Karpas-422 (cell line): ENCODE results near the gene SWSAP1. TPM values are rescaled to one million over a fixed set of nuclear protein-coding genes. Genes with fewer than 3 reads are reported as not detected.
"Not testable (repeated sequence)": the region's sequence is repeated elsewhere in the genome, so short reads cannot be mapped to it uniquely, and the experiment has no call there.

Experiments used
- DNase-seq: peaks from one replicate; pipeline ENCODE4 v3.0.0-alpha.2; 2015
- H2AFZ ChIP-seq: fragments of 200-600 bp; sonication (generic); 2 replicates; pipeline ENCODE4 v1.6.1; 2014; ENCODE audit warnings: antibody characterized with exemption, low read length, mixed read lengths
- H3K27ac ChIP-seq: fragments of 200-600 bp; sonication (generic); 2 replicates; pipeline ENCODE4 v1.5.1; 2014; ENCODE audit warnings: mild to moderate bottlenecking, low read length, moderate library complexity
- H3K27me3 ChIP-seq: fragments of 200-600 bp; sonication (generic); 2 replicates; pipeline ENCODE4 v1.6.1; 2014; ENCODE audit warnings: low read length, mixed read lengths
- H3K36me3 ChIP-seq: fragments of 200-600 bp; sonication (generic); 2 replicates; pipeline ENCODE4 v1.6.1; 2014; ENCODE audit warnings: low read length, mixed read lengths; ENCODE audit not compliant: insufficient read depth
- H3K4me1 ChIP-seq: fragments of 200-600 bp; sonication (generic); 2 replicates; pipeline ENCODE4 v1.6.1; 2014; ENCODE audit warnings: mild to moderate bottlenecking, low read length, mixed read lengths
- H3K4me2 ChIP-seq: fragments of 200-600 bp; sonication (generic); 2 replicates; pipeline ENCODE4 v1.6.1; 2014; ENCODE audit warnings: low read length, low read depth, mild to moderate bottlenecking; ENCODE audit not compliant: poor library complexity, severe bottlenecking
- H3K4me3 ChIP-seq: fragments of 200-600 bp; sonication (generic); 2 replicates; pipeline ENCODE4 v1.5.1; 2014; ENCODE audit warnings: mild to moderate bottlenecking, antibody characterized with exemption, low read length, mixed read lengths
- H3K79me2 ChIP-seq: fragments of 200-600 bp; sonication (generic); 2 replicates; pipeline ENCODE4 v1.6.1; 2014; ENCODE audit warnings: mild to moderate bottlenecking, low read length, mixed read lengths
- H3K9ac ChIP-seq: fragments of 200-600 bp; sonication (generic); 2 replicates; pipeline ENCODE4 v1.6.0; 2014; ENCODE audit warnings: low read length
- H3K9me2 ChIP-seq: fragments of 200-600 bp; sonication (generic), shearing (Covaris generic); replicated peaks from 2 replicates; pipeline ENCODE4 v1.6.0; 2014; ENCODE audit warnings: mild to moderate bottlenecking, low read length, moderate library complexity; ENCODE audit not compliant: insufficient read depth
- H3K9me3 ChIP-seq: fragments of 300-700, 200-600 bp; sonication (generic); 2 replicates; pipeline ENCODE4 v1.6.1; 2014; ENCODE audit warnings: low read length, mixed read lengths
- H4K20me1 ChIP-seq: fragments of 200-600 bp; sonication (generic); 2 replicates; pipeline ENCODE4 v1.6.1; 2014; ENCODE audit warnings: mild to moderate bottlenecking, antibody characterized with exemption, low read length, low read depth; ENCODE audit not compliant: insufficient read depth
- total RNA-seq: library from RNA; depleted of rRNA; stranded (reverse); fragments of >200 nt; shearing (Covaris generic); gene quantifications from 2 replicates; pipeline ENCODE4 v1.2.3, GENCODE V29; 2014; ENCODE audit warnings: low replicate concordance

SWSAP1 gene
- total RNA-seq, 1 experiment from 2014 or later: 7.4 TPM

DNA sequence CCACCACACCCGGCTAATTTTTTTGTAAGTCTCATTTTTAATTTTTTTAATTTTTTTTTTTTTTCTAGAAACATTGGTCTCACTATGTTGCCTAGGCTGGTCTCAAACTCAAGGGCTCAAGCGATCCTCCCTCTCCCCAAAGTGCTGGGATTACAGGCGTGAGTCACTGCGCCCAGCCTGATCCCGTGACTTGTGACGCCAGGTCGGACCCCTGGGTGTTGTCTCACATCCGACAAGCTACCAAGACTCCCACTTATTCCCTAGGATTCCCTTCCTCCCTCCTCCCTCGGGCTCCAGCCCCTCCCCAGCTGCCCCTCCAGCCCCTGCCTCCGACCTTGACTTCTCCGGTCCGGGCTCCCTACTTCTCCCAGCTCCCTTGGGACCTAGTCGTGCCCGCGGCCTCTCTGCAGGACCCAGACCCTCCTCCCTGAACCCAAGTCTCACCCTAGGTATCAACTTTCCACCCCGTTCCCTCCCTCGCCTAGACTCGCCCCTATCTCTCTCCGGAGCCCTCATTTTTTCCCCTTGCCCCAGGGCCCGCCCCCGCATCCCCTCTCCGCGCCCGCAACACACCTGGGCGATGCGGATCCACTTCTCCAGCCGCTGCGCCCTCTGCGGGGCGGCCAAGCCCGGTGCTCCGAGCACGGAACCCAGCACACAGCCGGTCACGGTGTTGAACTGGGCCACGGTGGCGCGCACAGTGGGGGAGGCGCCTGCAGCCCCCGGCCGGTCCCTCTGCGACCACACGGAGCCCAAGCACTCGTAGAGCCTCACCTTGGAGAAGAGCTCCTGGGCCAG, 31.6 kb downstream of the SWSAP1 start:
- no peaks in the 10 kb centered on the region for H3K4me1 ChIP-seq
- no peaks in the 10 kb centered on the region for H3K27me3 ChIP-seq
- H3K79me2 ChIP-seq: no peaks in the 10 kb centered on the region
- H3K27ac ChIP-seq: no peak overlapping the region
- no peak overlapping the region for H2AFZ ChIP-seq
- DNase-seq: no peak
- no peak overlapping the region for H3K4me2 ChIP-seq
- H3K9ac ChIP-seq: no peak overlapping the region
- H3K36me3 ChIP-seq: no peaks in the 10 kb centered on the region
- no peak overlapping the region for H3K4me3 ChIP-seq
- H4K20me1 ChIP-seq: no peaks in the 10 kb centered on the region
- H3K9me3 ChIP-seq: no peaks in the 10 kb centered on the region
- H3K9me2 ChIP-seq: no peaks in the 10 kb centered on the region

GRCh38 chr19:11406703-11407236, 32.3 kb downstream of the SWSAP1 start:
- not testable (repeated sequence) for H3K4me3 ChIP-seq, H4K20me1 ChIP-seq, H3K9ac ChIP-seq, H3K4me2 ChIP-seq, H3K9me3 ChIP-seq, H2AFZ ChIP-seq, H3K9me2 ChIP-seq, H3K27me3 ChIP-seq, DNase-seq, H3K36me3 ChIP-seq, H3K4me1 ChIP-seq, H3K27ac ChIP-seq, H3K79me2 ChIP-seq

DNA sequence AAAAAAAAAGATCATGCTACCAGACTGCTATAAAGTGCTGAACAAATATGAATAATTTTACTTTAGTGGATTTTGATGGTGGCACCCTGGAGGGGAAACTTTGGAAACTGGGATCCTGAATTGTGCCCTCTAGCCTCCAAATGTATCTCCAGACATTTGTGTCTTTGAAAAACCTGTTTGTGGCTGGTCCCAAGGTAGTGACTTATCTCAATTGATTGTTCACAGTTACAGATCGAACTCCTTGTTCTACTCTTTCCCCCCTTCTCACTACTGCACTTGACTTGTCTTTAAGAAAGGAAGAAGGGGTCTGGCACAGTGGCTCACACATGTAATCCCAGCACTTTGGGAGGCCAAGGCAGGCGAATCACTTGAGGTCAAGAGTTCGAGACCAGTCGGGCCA, 34.1 kb downstream of the SWSAP1 start:
- H3K9me3 ChIP-seq: no peaks in the 10 kb centered on the region
- no peak overlapping the region for H3K4me3 ChIP-seq
- no peak for DNase-seq
- no peaks in the 10 kb centered on the region for H4K20me1 ChIP-seq
- H2AFZ ChIP-seq: no peak overlapping the region
- no peaks in the 10 kb centered on the region for H3K9me2 ChIP-seq
- no peaks in the 10 kb centered on the region for H3K79me2 ChIP-seq
- H3K4me1 ChIP-seq: no peaks in the 10 kb centered on the region
- H3K27ac ChIP-seq: no peak overlapping the region
- H3K4me2 ChIP-seq: no peak overlapping the region
- H3K36me3 ChIP-seq: no peaks in the 10 kb centered on the region
- no peaks in the 10 kb centered on the region for H3K27me3 ChIP-seq
- H3K9ac ChIP-seq: no peak overlapping the region

DNA sequence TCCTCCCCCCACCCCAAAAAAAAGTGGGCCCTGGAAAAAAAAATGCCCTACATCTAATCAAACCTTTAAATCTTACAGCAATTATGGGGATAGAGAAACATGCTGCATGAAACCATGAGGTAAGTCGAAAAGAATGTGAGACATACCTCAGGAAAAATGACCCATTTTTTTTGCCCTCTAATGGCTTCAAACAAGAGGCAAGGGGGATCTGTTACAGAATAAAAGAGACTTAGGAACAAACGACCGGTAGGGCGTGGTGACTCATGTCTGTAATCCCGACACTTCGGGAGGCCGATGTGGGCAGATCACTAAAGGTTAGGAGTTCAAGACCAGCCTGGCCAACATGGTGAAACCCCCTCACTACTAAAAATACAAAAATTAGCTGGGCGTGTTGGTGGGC, 36.2 kb downstream of the SWSAP1 start:
- Histone ChIP-seq H3K9ac (no peak overlapping the region), H3K9me2 (no peaks in the 10 kb centered on the region), H3K4me1 (no peaks in the 10 kb centered on the region), H3K79me2 (no peaks in the 10 kb centered on the region), H4K20me1 (no peaks in the 10 kb centered on the region), H3K27me3 (no peaks in the 10 kb centered on the region), H3K27ac (no peak overlapping the region), H3K36me3 (no peaks in the 10 kb centered on the region), H2AFZ (no peak overlapping the region), H3K9me3 (no peaks in the 10 kb centered on the region), H3K4me2 (no peak overlapping the region), H3K4me3 (no peak overlapping the region)
- DNase-seq: no peak

GRCh38 chr19:11414544-11414943, 40.1 kb downstream of the SWSAP1 start:
- H2AFZ ChIP-seq: no peak overlapping the region
- no peaks in the 10 kb centered on the region for H3K9me3 ChIP-seq
- H3K4me2 ChIP-seq: no peak overlapping the region
- no peak overlapping the region for H3K4me3 ChIP-seq
- no peaks in the 10 kb centered on the region for H3K4me1 ChIP-seq
- no peaks in the 10 kb centered on the region for H3K27me3 ChIP-seq
- no peak overlapping the region for H3K27ac ChIP-seq
- H3K36me3 ChIP-seq: no peaks in the 10 kb centered on the region
- H3K9ac ChIP-seq: no peak overlapping the region
- no peak for DNase-seq
- no peaks in the 10 kb centered on the region for H3K9me2 ChIP-seq
- H4K20me1 ChIP-seq: no peaks in the 10 kb centered on the region
- H3K79me2 ChIP-seq: no peaks in the 10 kb centered on the region

- H3K27me3 ChIP-seq: no peaks in the 10 kb centered on the region
- H3K4me3 ChIP-seq: no peak overlapping the region
- H3K9me2 ChIP-seq: no peaks in the 10 kb centered on the region
- no peaks in the 10 kb centered on the region for H3K79me2 ChIP-seq
- H3K9ac ChIP-seq: no peak overlapping the region
- DNase-seq: no peak
- H4K20me1 ChIP-seq: no peaks in the 10 kb centered on the region
- peaks cover 12% of the 10 kb centered on the region for H3K4me1 ChIP-seq
- H3K27ac ChIP-seq: no peak overlapping the region
- H2AFZ ChIP-seq: no peak overlapping the region
- no peak overlapping the region for H3K4me2 ChIP-seq
- no peaks in the 10 kb centered on the region for H3K36me3 ChIP-seq
- H3K9me3 ChIP-seq: no peaks in the 10 kb centered on the region
Measured at GRCh38 chr19:11416346-11417052, 42.0 kb downstream of the SWSAP1 start.

DNA sequence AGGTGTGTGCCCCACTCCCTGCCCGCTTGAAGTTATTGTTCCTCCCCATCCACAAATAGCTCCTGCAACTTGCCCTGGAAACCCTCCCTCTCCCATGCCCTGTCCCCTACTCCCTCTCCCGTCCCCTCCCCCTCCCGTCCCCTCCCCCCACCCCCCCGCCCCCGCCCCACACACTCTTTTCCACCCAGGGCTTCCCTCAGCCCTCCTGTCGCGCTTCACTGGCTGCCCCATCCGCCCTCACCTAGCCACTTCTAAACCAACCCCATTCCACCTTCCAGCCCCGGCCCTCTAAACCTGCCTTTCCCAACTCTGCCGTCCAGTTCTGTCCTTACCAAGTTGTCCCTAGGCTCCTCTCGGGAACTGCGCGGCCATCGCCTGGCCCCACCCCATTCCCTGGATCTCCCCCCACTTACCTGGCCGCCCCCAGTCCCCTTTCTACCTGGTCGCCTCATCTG, 43.7 kb downstream of the SWSAP1 start:
- Histone ChIP-seq H3K4me1 (peaks cover 26% of the 10 kb centered on the region), H4K20me1 (no peaks in the 10 kb centered on the region), H3K27me3 (no peaks in the 10 kb centered on the region), H3K9me2 (no peaks in the 10 kb centered on the region), H3K79me2 (no peaks in the 10 kb centered on the region), H3K4me2 (peak overlapping the region; percentile 23), H2AFZ (no peak overlapping the region), H3K9me3 (no peaks in the 10 kb centered on the region), H3K9ac (no peak overlapping the region), H3K36me3 (no peaks in the 10 kb centered on the region), H3K27ac (no peak overlapping the region), H3K4me3 (no peak overlapping the region)
- no peak for DNase-seq
